SK-N-SH (cell line): ENCODE results near the gene STARD10. TPM values are rescaled to one million over a fixed set of nuclear protein-coding genes. Genes with fewer than 3 reads are reported as not detected.

Source experiments
- CTCF ChIA-PET: fragments of 300-600, 350-600 bp; formaldehyde crosslinking; extraction: SDS; loops from one replicate; lab custom pipeline; 2021; lab: Yijun Ruan, JAX
- POLR2A ChIA-PET: fragments of 350-600 bp; sonication (Branson Sonifier 250); formaldehyde crosslinking; extraction: SDS; loops from one replicate; lab custom pipeline; 2020; ENCODE audit warnings: antibody characterized with exemption, inconsistent platforms; lab: Yijun Ruan, JAX
- DNase-seq: peaks from one replicate; pipeline ENCODE4 v3.0.0; 2012
- H2AFZ ChIP-seq: fragments of 200-600 bp; sonication (generic); 2 replicates; pipeline ENCODE4 v1.8.1; 2016; ENCODE audit warnings: antibody characterized with exemption, mild to moderate bottlenecking, low read depth
- H3F3A ChIP-seq: fragments of 200-600 bp; sonication (generic); replicated peaks from 2 replicates; pipeline ENCODE3; 2016; ENCODE audit warnings: antibody characterized with exemption, mild to moderate bottlenecking; ENCODE audit not compliant: insufficient read depth
- H3K27ac ChIP-seq, 2 experiments: fragments of 200-500 bp in 1 of 2; fragments of 200-600 bp in 1 of 2; sonication (Bioruptor generic) in 1 of 2; sonication (generic), shearing (Covaris generic) in 1 of 2; 2 replicates each; pipeline versions ENCODE4 v1.5.1 to v1.6.1; 2014 to 2016; ENCODE audit warnings: low read depth in 2 of 2, inconsistent platforms in 1 of 2, low read length in 1 of 2, mild to moderate bottlenecking in 1 of 2, mixed read lengths in 1 of 2
- H3K27me3 ChIP-seq: fragments of 200-600 bp; sonication (generic), shearing (Covaris generic); 2 replicates; pipeline ENCODE4 v1.6.1; 2016; ENCODE audit warnings: mixed run types; ENCODE audit not compliant: insufficient read depth
- H3K36me3 ChIP-seq, 2 experiments: fragments of 200-500 bp in 1 of 2; fragments of 200-600 bp in 1 of 2; sonication (Bioruptor generic) in 1 of 2; sonication (generic) in 1 of 2; replicated peaks in 1 of 2; 2 replicates each; pipeline versions ENCODE3 to v1.5.1; 2014 to 2016; ENCODE audit warnings: low read length in 1 of 2, mild to moderate bottlenecking in 1 of 2; ENCODE audit not compliant: insufficient read depth in 2 of 2, control insufficient read depth in 1 of 2
- H3K4me1 ChIP-seq, 2 experiments: fragments of 200-500 bp in 1 of 2; fragments of 200-600 bp in 1 of 2; sonication (Bioruptor generic) in 1 of 2; sonication (generic), shearing (Covaris generic) in 1 of 2; 2 replicates each; pipeline versions ENCODE4 v1.5.1 to v1.6.1; 2014 to 2016; ENCODE audit warnings: low read depth in 1 of 2, low read length in 1 of 2, mixed run types in 1 of 2; ENCODE audit not compliant: insufficient read depth in 2 of 2, control insufficient read depth in 1 of 2
- H3K4me2 ChIP-seq: fragments of 200-600 bp; sonication (generic), shearing (Covaris generic); 2 replicates; pipeline ENCODE4 v1.6.1; 2017; ENCODE audit warnings: mixed run types
- H3K4me3 ChIP-seq, 2 experiments: fragments of 200-500 bp in 1 of 2; fragments of 200-600 bp in 1 of 2; sonication (Bioruptor generic) in 1 of 2; sonication (generic), shearing (Covaris generic) in 1 of 2; 2 replicates each; pipeline versions ENCODE4 v1.5.1 to v1.8.1; 2014 to 2016; ENCODE audit warnings: low read depth in 2 of 2, inconsistent platforms in 1 of 2, low read length in 1 of 2, mild to moderate bottlenecking in 1 of 2, mixed read lengths in 1 of 2, moderate library complexity in 1 of 2
- H3K79me2 ChIP-seq: fragments of 200-600 bp; sonication (generic); 2 replicates; pipeline ENCODE4 v1.8.1; 2017; ENCODE audit warnings: mild to moderate bottlenecking; ENCODE audit not compliant: insufficient read depth
- H3K9ac ChIP-seq: fragments of 200-600 bp; sonication (generic); 2 replicates; pipeline ENCODE4 v1.6.1; 2017; ENCODE audit warnings: mixed run types
- H3K9me2 ChIP-seq: fragments of 200-600 bp; sonication (generic); 2 replicates; pipeline ENCODE4 v1.6.1; 2017; ENCODE audit warnings: mixed run types
- H3K9me3 ChIP-seq: fragments of 200-600 bp; sonication (generic); 2 replicates; pipeline ENCODE4 v1.6.1; 2017; ENCODE audit warnings: mixed run types, mild to moderate bottlenecking, moderate library complexity
- H4K20me1 ChIP-seq: fragments of 200-600 bp; sonication (generic); 2 replicates; pipeline ENCODE4 v1.6.1; 2017; ENCODE audit warnings: mild to moderate bottlenecking, mixed run types; ENCODE audit not compliant: insufficient read depth
- CHD2 ChIP-seq: fragments of 150-350 bp; IDR thresholded peaks from 2 replicates; pipeline ENCODE4 v1.6.1; 2018; ENCODE audit warnings: low read length; ENCODE audit not compliant: partially characterized antibody
- EZH2phosphoT487 ChIP-seq: fragments of 200-600 bp; sonication (generic); IDR thresholded peaks from 2 replicates; pipeline ENCODE4 v1.6.1; 2017; ENCODE audit warnings: low read depth, mixed run types, mild to moderate bottlenecking, antibody characterized with exemption, moderate library complexity, borderline replicate concordance
- FOXM1 ChIP-seq: IDR thresholded peaks from 2 replicates; pipeline ENCODE4 v1.4.0; 2012; ENCODE audit warnings: low read depth, mild to moderate bottlenecking
- GABPA ChIP-seq: IDR thresholded peaks from 2 replicates; pipeline ENCODE4 v1.4.0; 2012; ENCODE audit warnings: low read depth, mild to moderate bottlenecking
- GATA2 ChIP-seq: sonication (generic); formaldehyde crosslinking; IDR thresholded peaks from 2 replicates; pipeline ENCODE4 v1.5.0; 2020; ENCODE audit warnings: mild to moderate bottlenecking, missing genetic modification reagents
- JUND ChIP-seq: IDR thresholded peaks from 2 replicates; pipeline ENCODE4 v1.4.0; 2012
- MEF2A ChIP-seq: IDR thresholded peaks from 2 replicates; pipeline ENCODE4 v1.4.0; 2012; ENCODE audit warnings: low read depth, borderline replicate concordance
- MXI1 ChIP-seq: IDR thresholded peaks from 2 replicates; pipeline ENCODE4 v1.6.1; 2012; ENCODE audit warnings: mild to moderate bottlenecking, low read depth, low read length, improper control_type of control experiment
- NFIC ChIP-seq: IDR thresholded peaks from 2 replicates; pipeline ENCODE4 v1.4.0; 2012; ENCODE audit warnings: borderline replicate concordance
- RAD21 ChIP-seq: IDR thresholded peaks from 2 replicates; pipeline ENCODE4 v1.6.1; 2012; ENCODE audit warnings: mild to moderate bottlenecking, low read length
- RFX5 ChIP-seq: IDR thresholded peaks from 2 replicates; pipeline ENCODE4 v1.6.1; 2012; ENCODE audit warnings: mild to moderate bottlenecking, improper control_type of control experiment, low read length
- RXRA ChIP-seq: IDR thresholded peaks from 2 replicates; pipeline ENCODE4 v1.4.0; 2012; ENCODE audit warnings: low read depth, mild to moderate bottlenecking, borderline replicate concordance
- TCF12 ChIP-seq: IDR thresholded peaks from 2 replicates; pipeline ENCODE4 v1.4.0; 2012
- TEAD4 ChIP-seq: IDR thresholded peaks from 2 replicates; pipeline ENCODE4 v1.4.0; 2012; ENCODE audit warnings: mild to moderate bottlenecking, borderline replicate concordance; ENCODE audit not compliant: insufficient read depth
- YY1 ChIP-seq: IDR thresholded peaks from 2 replicates; pipeline ENCODE4 v1.4.0; 2012; ENCODE audit warnings: low read depth, mild to moderate bottlenecking
- WGBS: methylation state at CpG from one replicate; pipeline ENCODE4 v1.1.6; 2017; ENCODE audit warnings: low lambda C conversion rate; 5-methylcytosine and 5-hydroxymethylcytosine counted together
- polyA plus RNA-seq, 3 experiments: library from polyadenylated mRNA; depleted of rRNA; stranded (reverse); fragments of >200 nt; gene quantifications; 2 replicates each; pipeline ENCODE4 v1.2.3, GENCODE V29; 2012
- TF ChIP-seq, protein P1 (sequence below): IDR thresholded peaks from 2 replicates; pipeline ENCODE4 v1.4.0; 2012; ENCODE audit warnings: low read depth, borderline replicate concordance
- TF ChIP-seq, protein P2 (sequence below): fragments of 200-600 bp; sonication (generic); IDR thresholded peaks from 2 replicates; pipeline ENCODE4 v1.6.1; 2017; ENCODE audit warnings: antibody characterized with exemption, mild to moderate bottlenecking, moderate library complexity

STARD10 gene
- polyA plus RNA-seq, 1 of the 3 experiments (the other 2 are of a cell fraction) = 47.7 TPM

DNA sequence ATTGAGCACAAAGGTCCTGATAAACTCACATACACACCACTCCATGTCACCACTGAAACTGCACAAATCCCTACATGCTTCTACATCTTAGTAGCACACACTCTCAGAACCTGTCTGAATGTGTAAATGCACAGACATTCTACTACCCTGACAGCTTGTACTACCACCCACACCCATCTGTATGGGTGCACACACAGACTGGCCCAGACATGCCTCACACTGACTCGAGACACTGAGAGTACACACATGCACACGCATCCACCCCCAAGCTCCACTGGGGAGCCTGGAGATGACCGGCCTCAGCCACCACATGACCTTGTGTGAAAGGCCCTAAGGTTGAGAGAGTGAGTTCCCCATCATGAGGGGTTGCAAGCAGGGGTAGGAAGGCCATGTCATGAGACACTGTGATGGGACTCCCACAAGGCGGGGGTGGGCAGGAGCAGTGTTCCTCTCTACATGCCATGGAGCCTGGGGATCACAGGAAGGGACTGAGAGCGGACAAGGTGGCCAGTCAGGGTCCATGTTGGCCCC, 69.8 kb downstream of the STARD10 start:
- Histone ChIP-seq H3K9me3 (no peaks in the 10 kb centered on the region), H3K79me2 (peaks cover 52% of the 10 kb centered on the region), H4K20me1 (peaks cover 4% of the 10 kb centered on the region; the same call in 1 of the 2 replicates), H3F3A (peaks cover 2% of the 10 kb centered on the region)
- no peak for TF ChIP-seq RXRA
- TF ChIP-seq YY1 = no peak
- no peak for TF ChIP-seq RAD21
- TF ChIP-seq, protein P1, sequence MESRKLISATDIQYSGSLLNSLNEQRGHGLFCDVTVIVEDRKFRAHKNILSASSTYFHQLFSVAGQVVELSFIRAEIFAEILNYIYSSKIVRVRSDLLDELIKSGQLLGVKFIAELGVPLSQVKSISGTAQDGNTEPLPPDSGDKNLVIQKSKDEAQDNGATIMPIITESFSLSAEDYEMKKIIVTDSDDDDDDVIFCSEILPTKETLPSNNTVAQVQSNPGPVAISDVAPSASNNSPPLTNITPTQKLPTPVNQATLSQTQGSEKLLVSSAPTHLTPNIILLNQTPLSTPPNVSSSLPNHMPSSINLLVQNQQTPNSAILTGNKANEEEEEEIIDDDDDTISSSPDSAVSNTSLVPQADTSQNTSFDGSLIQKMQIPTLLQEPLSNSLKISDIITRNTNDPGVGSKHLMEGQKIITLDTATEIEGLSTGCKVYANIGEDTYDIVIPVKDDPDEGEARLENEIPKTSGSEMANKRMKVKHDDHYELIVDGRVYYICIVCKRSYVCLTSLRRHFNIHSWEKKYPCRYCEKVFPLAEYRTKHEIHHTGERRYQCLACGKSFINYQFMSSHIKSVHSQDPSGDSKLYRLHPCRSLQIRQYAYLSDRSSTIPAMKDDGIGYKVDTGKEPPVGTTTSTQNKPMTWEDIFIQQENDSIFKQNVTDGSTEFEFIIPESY = no peak
- no peak for TF ChIP-seq RFX5
- no peak for TF ChIP-seq FOXM1
- TF ChIP-seq TEAD4 = no peak
- TF ChIP-seq MXI1 = no peak
- TF ChIP-seq TCF12 = no peak
- TF ChIP-seq EZH2phosphoT487 = no peak
- no peak for TF ChIP-seq CHD2
- no peak for TF ChIP-seq NFIC
- no peak for TF ChIP-seq GATA2 (CRISPR knock-in tag)
- TF ChIP-seq GABPA = no peak
- TF ChIP-seq MEF2A = no peak
- TF ChIP-seq, protein P2, sequence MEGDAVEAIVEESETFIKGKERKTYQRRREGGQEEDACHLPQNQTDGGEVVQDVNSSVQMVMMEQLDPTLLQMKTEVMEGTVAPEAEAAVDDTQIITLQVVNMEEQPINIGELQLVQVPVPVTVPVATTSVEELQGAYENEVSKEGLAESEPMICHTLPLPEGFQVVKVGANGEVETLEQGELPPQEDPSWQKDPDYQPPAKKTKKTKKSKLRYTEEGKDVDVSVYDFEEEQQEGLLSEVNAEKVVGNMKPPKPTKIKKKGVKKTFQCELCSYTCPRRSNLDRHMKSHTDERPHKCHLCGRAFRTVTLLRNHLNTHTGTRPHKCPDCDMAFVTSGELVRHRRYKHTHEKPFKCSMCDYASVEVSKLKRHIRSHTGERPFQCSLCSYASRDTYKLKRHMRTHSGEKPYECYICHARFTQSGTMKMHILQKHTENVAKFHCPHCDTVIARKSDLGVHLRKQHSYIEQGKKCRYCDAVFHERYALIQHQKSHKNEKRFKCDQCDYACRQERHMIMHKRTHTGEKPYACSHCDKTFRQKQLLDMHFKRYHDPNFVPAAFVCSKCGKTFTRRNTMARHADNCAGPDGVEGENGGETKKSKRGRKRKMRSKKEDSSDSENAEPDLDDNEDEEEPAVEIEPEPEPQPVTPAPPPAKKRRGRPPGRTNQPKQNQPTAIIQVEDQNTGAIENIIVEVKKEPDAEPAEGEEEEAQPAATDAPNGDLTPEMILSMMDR = no peak
- no peak for TF ChIP-seq JUND
- TF ChIP-seq, all 33 proteins: peak for 0
- H3K4me2 ChIP-seq = no peak overlapping the region
- WGBS = 95% methylated on average over 3 of the region's 5 CpGs
- H3K36me3 ChIP-seq = no peaks in the 10 kb centered on the region
- POLR2A ChIA-PET = no interaction called here
- no peak for DNase-seq
- CTCF ChIA-PET = interaction anchor here (1.1 to 18.2 kb wide), 10 partner anchors 10 to 90 kb away, joined by 3 to 198 read pairs (median 17); partner anchors contain the start of genes ATG16L2 and STARD10
- peak overlapping the region in 1 of 2 experiments; percentile 13; a peak in 1 of 4 replicates for H3K27ac ChIP-seq
- no peaks in the 10 kb centered on the region for H3K9me2 ChIP-seq
- no peaks in the 10 kb centered on the region for H3K27me3 ChIP-seq
- H2AFZ ChIP-seq = no peak overlapping the region
- H3K4me3 ChIP-seq = no peak overlapping the region
- peaks cover 13 to 37% of the 10 kb centered on the region in 2 experiments for H3K4me1 ChIP-seq
- no peak overlapping the region for H3K9ac ChIP-seq
